Caco-2 (cell line): Measurements from ENCODE around the gene SEC16A. TPM values are rescaled to one million over a fixed set of nuclear protein-coding genes. Genes with fewer than 3 reads are reported as not detected.

ENCODE experiments used
- BruUV-seq: library from RNA; stranded (reverse); fragments of 400-500 nt; replicated peaks from 2 replicates; lab custom pipeline; 2021; lab: Mats Ljungman, UMichigan
- CTCF ChIA-PET: fragments of 300-600 bp; sonication (Branson Sonifier 250); formaldehyde crosslinking; loops from one replicate; lab custom pipeline; 2022; ENCODE audit warnings: antibody characterized with exemption; lab: Charles Lee
- POLR2A ChIA-PET: fragments of 300-600 bp; sonication (Branson Sonifier 250); formaldehyde crosslinking; loops from one replicate; lab custom pipeline; 2022; ENCODE audit warnings: antibody characterized with exemption; lab: Charles Lee
- DNase-seq, 2 experiments: peaks; one replicate each; pipeline versions ENCODE4 v3.0.0 to v3.0.0-alpha.2; 2020 to 2022
- H3K27me3 ChIP-seq: replicated peaks from 2 replicates; pipeline ENCODE4 v1.6.0; 2011; ENCODE audit warnings: low read length; ENCODE audit not compliant: control insufficient read depth, insufficient read depth
- H3K36me3 ChIP-seq: 2 replicates; pipeline ENCODE4 v1.5.1; 2011; ENCODE audit warnings: low read length; ENCODE audit not compliant: control insufficient read depth, insufficient read depth
- H3K4me1 ChIP-seq: fragments of 250-450 bp; sonication (Bioruptor Pico); 2 replicates; pipeline ENCODE4 v1.5.1; 2020; ENCODE audit warnings: mild to moderate bottlenecking
- H3K4me3 ChIP-seq: 2 replicates; pipeline ENCODE4 v1.5.1; 2011; ENCODE audit warnings: low read depth, mild to moderate bottlenecking, control low read depth, low read length
- H3K9me3 ChIP-seq: fragments of 250-450 bp; sonication (Bioruptor Pico); 2 replicates; pipeline ENCODE4 v1.5.1; 2020; ENCODE audit warnings: mild to moderate bottlenecking, moderate library complexity
- H3K27ac Mint-ChIP-seq: one replicate; pipeline ENCODE4 v1.8.0; 2022; ENCODE audit warnings: mixed read lengths; ENCODE audit not compliant: unreplicated experiment
- H3K27me3 Mint-ChIP-seq: one replicate; pipeline ENCODE4 v1.8.0; 2022; ENCODE audit warnings: mixed read lengths; ENCODE audit not compliant: insufficient read depth, unreplicated experiment
- H3K36me3 Mint-ChIP-seq: one replicate; pipeline ENCODE4 v1.8.0; 2022; ENCODE audit warnings: mild to moderate bottlenecking, mixed read lengths; ENCODE audit not compliant: insufficient read depth, unreplicated experiment
- H3K4me1 Mint-ChIP-seq: one replicate; pipeline ENCODE4 v1.8.0; 2022; ENCODE audit warnings: low read depth, mixed read lengths; ENCODE audit not compliant: unreplicated experiment
- H3K4me3 Mint-ChIP-seq: one replicate; pipeline ENCODE4 v1.8.0; 2022; ENCODE audit warnings: mild to moderate bottlenecking, moderate library complexity, mixed read lengths; ENCODE audit not compliant: unreplicated experiment
- H3K9me3 Mint-ChIP-seq: one replicate; pipeline ENCODE4 v1.8.0; 2022; ENCODE audit warnings: mixed read lengths; ENCODE audit not compliant: unreplicated experiment
- intact Hi-C: fragments of 100-400 bp; cut with micrococcal nuclease; formaldehyde crosslinking; loops from one replicate; pipeline ENCODE4 v1.10.0; 2022; ENCODE audit not compliant: unreplicated experiment
- total RNA-seq: library from RNA; stranded (reverse); gene quantifications from 2 replicates; pipeline ENCODE4 v1.2.3, GENCODE V29; 2022
- TF ChIP-seq, protein P1 (sequence below), 2 experiments: fragments of 200-600 bp in 1 of 2; IDR thresholded peaks; 1 replicate in 1 of 2; 2 replicates in 1 of 2; pipeline versions ENCODE4 v1.5.1 to v1.8.0; 2011 to 2022; ENCODE audit warnings: antibody characterized with exemption in 1 of 2, control low read depth in 1 of 2, inconsistent platforms in 1 of 2, low read depth in 1 of 2, low read length in 1 of 2, mild to moderate bottlenecking in 1 of 2, moderate library complexity in 1 of 2; ENCODE audit not compliant: insufficient read depth in 1 of 2, severe bottlenecking in 1 of 2, unreplicated experiment in 1 of 2

Gene SEC16A
- total RNA-seq, 1 experiment from 2014 or later = 76.4 TPM

- Histone ChIP-seq H3K9me3 (no peaks in the 10 kb centered on the region), H3K4me1 (no peaks in the 10 kb centered on the region), H3K4me3 (no peak overlapping the region), H3K36me3 (no peaks in the 10 kb centered on the region), H3K27me3 (no peaks in the 10 kb centered on the region)
- Mint-ChIP-seq H3K36me3 (no peaks in the 10 kb centered on the region), H3K4me1 (no peaks in the 10 kb centered on the region), H3K27me3 (no peaks in the 10 kb centered on the region), H3K27ac (no peak overlapping the region), H3K4me3 (no peak overlapping the region), H3K9me3 (no peaks in the 10 kb centered on the region)
- intact Hi-C loops = no loop called here
- TF ChIP-seq, protein P1, sequence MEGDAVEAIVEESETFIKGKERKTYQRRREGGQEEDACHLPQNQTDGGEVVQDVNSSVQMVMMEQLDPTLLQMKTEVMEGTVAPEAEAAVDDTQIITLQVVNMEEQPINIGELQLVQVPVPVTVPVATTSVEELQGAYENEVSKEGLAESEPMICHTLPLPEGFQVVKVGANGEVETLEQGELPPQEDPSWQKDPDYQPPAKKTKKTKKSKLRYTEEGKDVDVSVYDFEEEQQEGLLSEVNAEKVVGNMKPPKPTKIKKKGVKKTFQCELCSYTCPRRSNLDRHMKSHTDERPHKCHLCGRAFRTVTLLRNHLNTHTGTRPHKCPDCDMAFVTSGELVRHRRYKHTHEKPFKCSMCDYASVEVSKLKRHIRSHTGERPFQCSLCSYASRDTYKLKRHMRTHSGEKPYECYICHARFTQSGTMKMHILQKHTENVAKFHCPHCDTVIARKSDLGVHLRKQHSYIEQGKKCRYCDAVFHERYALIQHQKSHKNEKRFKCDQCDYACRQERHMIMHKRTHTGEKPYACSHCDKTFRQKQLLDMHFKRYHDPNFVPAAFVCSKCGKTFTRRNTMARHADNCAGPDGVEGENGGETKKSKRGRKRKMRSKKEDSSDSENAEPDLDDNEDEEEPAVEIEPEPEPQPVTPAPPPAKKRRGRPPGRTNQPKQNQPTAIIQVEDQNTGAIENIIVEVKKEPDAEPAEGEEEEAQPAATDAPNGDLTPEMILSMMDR (IDR thresholded peaks at IDR 0.05; ENCODE audit: insufficient read depth in 1 of 2, low read depth in 1 of 2, low read length in 1 of 2, severe bottlenecking in 1 of 2, unreplicated experiment in 1 of 2) = no peak
- BruUV-seq = no TSS peak
- DNase-seq = no peak
- ChIA-PET POLR2A (no interaction called here), CTCF (interaction anchor here (0.6 kb wide), 1 partner anchor 18 kb away, joined by 3 read pairs; no protein-coding TSS in a partner anchor)
These were observed 24.6 kb upstream of the SEC16A start for GRCh38 chr9:136507221-136507991.

- Histone ChIP-seq H3K27me3 (no peaks in the 10 kb centered on the region), H3K4me1 (no peaks in the 10 kb centered on the region), H3K4me3 (no peak overlapping the region), H3K9me3 (no peaks in the 10 kb centered on the region), H3K36me3 (no peaks in the 10 kb centered on the region)
- no peak overlapping the region for H3K27ac Mint-ChIP-seq
- no peak for DNase-seq
- POLR2A ChIA-PET = interaction anchor here (0.6 kb wide), 1 partner anchor 623 kb away, joined by 9 read pairs; no protein-coding TSS in a partner anchor
- no peaks in the 10 kb centered on the region for H3K36me3 Mint-ChIP-seq
- no peaks in the 10 kb centered on the region for H3K4me1 Mint-ChIP-seq
- H3K9me3 Mint-ChIP-seq = no peaks in the 10 kb centered on the region
- H3K4me3 Mint-ChIP-seq = no peak overlapping the region
- CTCF ChIA-PET = interaction anchor here (0.6 kb wide), 1 partner anchor 17 kb away, joined by 3 read pairs; no protein-coding TSS in a partner anchor
- TF ChIP-seq, protein P1 (IDR thresholded peaks at IDR 0.05; ENCODE audit: insufficient read depth in 1 of 2, low read depth in 1 of 2, low read length in 1 of 2, severe bottlenecking in 1 of 2, unreplicated experiment in 1 of 2) = no peak
- intact Hi-C loops = no loop called here
- no TSS peak for BruUV-seq
- H3K27me3 Mint-ChIP-seq = no peaks in the 10 kb centered on the region
These were observed 23.6 kb upstream of the SEC16A start for GRCh38 chr9:136506425-136506824.

- Mint-ChIP-seq H3K4me1 (no peaks in the 10 kb centered on the region), H3K27ac (no peak overlapping the region), H3K4me3 (no peak overlapping the region), H3K36me3 (no peaks in the 10 kb centered on the region), H3K9me3 (no peaks in the 10 kb centered on the region), H3K27me3 (no peaks in the 10 kb centered on the region)
- intact Hi-C loops = no loop called here
- Histone ChIP-seq H3K9me3 (no peaks in the 10 kb centered on the region), H3K36me3 (no peaks in the 10 kb centered on the region), H3K4me1 (no peaks in the 10 kb centered on the region), H3K4me3 (no peak overlapping the region), H3K27me3 (no peaks in the 10 kb centered on the region)
- no peak for DNase-seq
- ChIA-PET POLR2A (interaction anchor here (0.6 kb wide), 1 partner anchor 624 kb away, joined by 9 read pairs; no protein-coding TSS in a partner anchor), CTCF (no interaction called here)
- TF ChIP-seq, protein P1 (IDR thresholded peaks at IDR 0.05; ENCODE audit: insufficient read depth in 1 of 2, low read depth in 1 of 2, low read length in 1 of 2, severe bottlenecking in 1 of 2, unreplicated experiment in 1 of 2) = no peak
- BruUV-seq = no TSS peak
These were observed 22.9 kb upstream of the SEC16A start for GRCh38 chr9:136505406-136506403.
